ENCODE data around the gene RNF213. TPM values are rescaled to one million over a fixed set of nuclear protein-coding genes. Genes with fewer than 3 reads are reported as not detected.

The RNF213 gene
- total and polyA plus RNA-seq, 10 of the 15 experiments (the other 5 are each of a cell fraction or from before 2014, with no cell fraction given) = 18.6 to 145 (median 65.8) TPM

DNA sequence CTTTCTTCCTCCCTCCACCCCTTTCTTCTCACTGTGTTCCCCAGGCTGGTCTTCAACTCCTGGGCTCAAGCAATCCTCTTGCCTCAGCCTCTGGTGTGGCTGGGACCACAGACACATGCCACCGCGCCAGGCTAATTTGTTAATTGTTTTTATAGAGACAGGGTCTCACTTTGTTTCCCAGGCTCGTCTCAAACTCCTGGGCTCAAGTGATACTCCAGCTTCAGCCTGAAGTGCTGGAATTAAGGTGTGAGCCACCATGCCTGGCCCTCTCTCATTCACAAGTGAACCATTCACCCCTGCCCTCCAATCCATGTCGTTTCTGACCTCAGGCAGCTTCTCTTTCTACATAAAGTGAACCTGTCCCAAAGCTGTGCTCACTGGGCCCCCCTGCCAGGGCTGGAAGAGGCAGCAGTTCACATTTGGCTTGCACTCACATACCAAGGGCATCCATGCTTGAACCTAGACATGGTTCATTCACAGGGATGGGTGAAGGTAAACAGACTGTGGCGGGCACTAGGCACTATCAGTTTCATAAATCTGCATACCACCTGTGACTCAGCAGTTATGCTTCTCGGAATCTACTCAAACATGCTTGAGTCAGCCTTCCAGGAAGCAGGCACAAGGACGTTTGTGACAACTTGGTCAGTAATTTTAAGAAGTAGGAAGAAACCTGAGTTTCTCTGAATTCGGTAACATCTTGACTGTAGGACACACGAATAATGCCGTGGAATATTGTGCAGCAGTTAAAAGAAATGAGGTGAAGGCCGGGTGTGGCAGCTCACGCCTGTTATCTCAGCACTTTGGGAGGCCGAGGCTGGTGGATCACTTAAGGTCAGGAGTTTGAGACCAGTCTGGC lies 6.0 kb upstream of the RNF213 start (continued):
- TF ChIP-seq CHD1 (IDR thresholded peaks at IDR 0.05; ENCODE audit: low read depth, low read length) (no peak), BHLHE40 (IDR thresholded peaks at IDR 0.05; ENCODE audit: borderline replicate concordance in 1 of 2, low read depth in 2 of 2, low read length in 1 of 2) (peak in 1 of 2 experiments; percentile 41; a peak in 2 of 4 replicates), CHD2 (IDR thresholded peaks at IDR 0.05; ENCODE audit: borderline replicate concordance, low read depth, low read length) (no peak), CHD4 (IDR thresholded peaks at IDR 0.05) (no peak), PAX5 (IDR thresholded peaks at IDR 0.05; ENCODE audit: borderline replicate concordance, low read depth, low read length) (peak; percentile 76; the same call in 1 of the 2 replicates), NR2C1 (IDR thresholded peaks at IDR 0.05) (no peak), HDAC6 (IDR thresholded peaks at IDR 0.05; ENCODE audit: unreplicated experiment) (no peak), YY1 (IDR thresholded peaks at IDR 0.05; ENCODE audit: low read depth, low read length) (no peak), POU2F2 (IDR thresholded peaks at IDR 0.05; ENCODE audit: borderline replicate concordance, low read depth, low read length) (peak; percentile 85; the same call in 2 of the 3 replicates), GATAD2B (conservative IDR thresholded peaks at IDR 0.05; ENCODE audit: low read depth) (no peak), NFYA (IDR thresholded peaks at IDR 0.05; ENCODE audit: borderline replicate concordance, low read depth, low read length) (no peak), HDAC2 (IDR thresholded peaks at IDR 0.05) (no peak), IKZF1 (conservative IDR thresholded peaks at IDR 0.05) (peak; percentile 26; the same call in 1 of the 2 replicates), HDGF (IDR thresholded peaks at IDR 0.05) (no peak), IKZF2 (IDR thresholded peaks at IDR 0.05) (peak; percentile 40 to 47; a peak in 3 of 4 replicates), SMAD5 (IDR thresholded peaks at IDR 0.05; ENCODE audit: low read depth) (no peak), SUZ12 (IDR thresholded peaks at IDR 0.05; ENCODE audit: unreplicated experiment) (no peak), KLF5 (IDR thresholded peaks at IDR 0.05; ENCODE audit: partially characterized antibody) (no peak), DPF2 (IDR thresholded peaks at IDR 0.05) (0 out of 2 replicates have a peak, but pooled peaks have one; percentile 33), JUND (IDR thresholded peaks at IDR 0.05; ENCODE audit: low read depth, low read length) (no peak), CREB1 (IDR thresholded peaks at IDR 0.05; ENCODE audit: low read depth) (peak; percentile 35; the same call in 1 of the 2 replicates), SRF (IDR thresholded peaks at IDR 0.05; ENCODE audit: low read depth in 2 of 2, low read length in 2 of 2) (no peak), STAT3 (IDR thresholded peaks at IDR 0.05; ENCODE audit: low read depth, low read length) (0 out of 2 replicates have a peak, but pooled peaks have one; percentile 27)
- TF ChIP-seq, protein P1, sequence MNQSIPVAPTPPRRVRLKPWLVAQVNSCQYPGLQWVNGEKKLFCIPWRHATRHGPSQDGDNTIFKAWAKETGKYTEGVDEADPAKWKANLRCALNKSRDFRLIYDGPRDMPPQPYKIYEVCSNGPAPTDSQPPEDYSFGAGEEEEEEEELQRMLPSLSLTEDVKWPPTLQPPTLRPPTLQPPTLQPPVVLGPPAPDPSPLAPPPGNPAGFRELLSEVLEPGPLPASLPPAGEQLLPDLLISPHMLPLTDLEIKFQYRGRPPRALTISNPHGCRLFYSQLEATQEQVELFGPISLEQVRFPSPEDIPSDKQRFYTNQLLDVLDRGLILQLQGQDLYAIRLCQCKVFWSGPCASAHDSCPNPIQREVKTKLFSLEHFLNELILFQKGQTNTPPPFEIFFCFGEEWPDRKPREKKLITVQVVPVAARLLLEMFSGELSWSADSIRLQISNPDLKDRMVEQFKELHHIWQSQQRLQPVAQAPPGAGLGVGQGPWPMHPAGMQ (IDR thresholded peaks at IDR 0.05; ENCODE audit: borderline replicate concordance) = no peak
- TF ChIP-seq, protein P2, sequence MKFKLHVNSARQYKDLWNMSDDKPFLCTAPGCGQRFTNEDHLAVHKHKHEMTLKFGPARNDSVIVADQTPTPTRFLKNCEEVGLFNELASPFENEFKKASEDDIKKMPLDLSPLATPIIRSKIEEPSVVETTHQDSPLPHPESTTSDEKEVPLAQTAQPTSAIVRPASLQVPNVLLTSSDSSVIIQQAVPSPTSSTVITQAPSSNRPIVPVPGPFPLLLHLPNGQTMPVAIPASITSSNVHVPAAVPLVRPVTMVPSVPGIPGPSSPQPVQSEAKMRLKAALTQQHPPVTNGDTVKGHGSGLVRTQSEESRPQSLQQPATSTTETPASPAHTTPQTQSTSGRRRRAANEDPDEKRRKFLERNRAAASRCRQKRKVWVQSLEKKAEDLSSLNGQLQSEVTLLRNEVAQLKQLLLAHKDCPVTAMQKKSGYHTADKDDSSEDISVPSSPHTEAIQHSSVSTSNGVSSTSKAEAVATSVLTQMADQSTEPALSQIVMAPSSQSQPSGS (IDR thresholded peaks at IDR 0.05; ENCODE audit: low read length) = no peak

Data from GM12878 (cell line).